Naive thymus-derived CD4-positive, alpha-beta T cell (primary cell): ENCODE measurements around the gene NYNRIN. TPM values are rescaled to one million over a fixed set of nuclear protein-coding genes. Genes with fewer than 3 reads are reported as not detected.

Source experiments
- ATAC-seq: fragments of 150-1000 bp; cut with Tn5 transposase; 2 replicates; pipeline ENCODE4 v1.10.0; 2021; ENCODE audit warnings: mild to moderate bottlenecking, moderate library complexity
- CTCF ChIA-PET: fragments of 350-600 bp; sonication (Branson Sonifier 250); formaldehyde crosslinking; loops from one replicate; lab custom pipeline; 2021; ENCODE audit warnings: antibody characterized with exemption; lab: Charles Lee
- POLR2A ChIA-PET: fragments of 350-600 bp; sonication (Branson Sonifier 250); formaldehyde crosslinking; loops from one replicate; lab custom pipeline; 2021; ENCODE audit warnings: antibody characterized with exemption, inconsistent platforms; lab: Charles Lee
- DNase-seq, 9 donors: peaks; one replicate each; pipeline versions ENCODE4 v3.0.0 to v3.0.0-alpha.2; 2020 to 2022; ENCODE audit warnings: mixed read lengths in 1 of 9
- H3K27ac ChIP-seq: one replicate; pipeline ENCODE4 v1.7.0; 2013; ENCODE audit warnings: mild to moderate bottlenecking, low read depth, low read length, moderate library complexity
- H3K27me3 ChIP-seq, 2 donors: one replicate each; pipeline ENCODE4 v1.7.0; 2013; ENCODE audit warnings: low read length in 2 of 2, mild to moderate bottlenecking in 2 of 2, moderate library complexity in 2 of 2; ENCODE audit not compliant: control insufficient read depth in 2 of 2, insufficient read depth in 2 of 2
- H3K36me3 ChIP-seq, 3 experiments: 1 replicate in 2 of 3; 2 replicates in 1 of 3; pipeline ENCODE4 v1.7.0; 2013; ENCODE audit warnings: low read length in 3 of 3, mild to moderate bottlenecking in 3 of 3, moderate library complexity in 1 of 3; ENCODE audit not compliant: insufficient read depth in 3 of 3, control insufficient read depth in 2 of 3
- H3K4me1 ChIP-seq, 2 donors: one replicate each; pipeline ENCODE4 v1.7.0; 2013; ENCODE audit warnings: low read length in 2 of 2, mild to moderate bottlenecking in 2 of 2, moderate library complexity in 1 of 2; ENCODE audit not compliant: control insufficient read depth in 2 of 2, insufficient read depth in 2 of 2
- H3K4me3 ChIP-seq: 2 replicates; pipeline ENCODE4 v1.7.0; 2013; ENCODE audit warnings: mild to moderate bottlenecking, low read length
- H3K9me3 ChIP-seq, 3 experiments: 1 replicate in 2 of 3; 2 replicates in 1 of 3; pipeline ENCODE4 v1.7.0; 2013; ENCODE audit warnings: low read length in 3 of 3; ENCODE audit not compliant: control insufficient read depth in 2 of 3
- H3K27ac Mint-ChIP-seq, 9 donors: one replicate each; pipeline ENCODE4 v1.8.0; 2020 to 2022; ENCODE audit warnings: mixed read lengths in 9 of 9, mild to moderate bottlenecking in 8 of 9, moderate library complexity in 5 of 9, inconsistent platforms in 2 of 9
- H3K27me3 Mint-ChIP-seq, 5 donors: one replicate each; pipeline ENCODE4 v1.8.0; 2021 to 2022; ENCODE audit warnings: mixed read lengths in 5 of 5, mild to moderate bottlenecking in 1 of 5
- H3K36me3 Mint-ChIP-seq, 5 donors: one replicate each; pipeline ENCODE4 v1.8.0; 2020 to 2022; ENCODE audit warnings: mixed read lengths in 5 of 5, mild to moderate bottlenecking in 3 of 5, inconsistent platforms in 1 of 5
- H3K4me1 Mint-ChIP-seq, 7 donors: one replicate each; pipeline ENCODE4 v1.8.0; 2020 to 2022; ENCODE audit warnings: mixed read lengths in 7 of 7, mild to moderate bottlenecking in 3 of 7, inconsistent platforms in 1 of 7
- H3K4me3 Mint-ChIP-seq, 10 donors: one replicate each; pipeline ENCODE4 v1.8.0; 2020 to 2022; ENCODE audit warnings: mild to moderate bottlenecking in 10 of 10, mixed read lengths in 10 of 10, moderate library complexity in 6 of 10, inconsistent platforms in 2 of 10
- H3K9me3 Mint-ChIP-seq, 11 donors: one replicate each; pipeline ENCODE4 v1.8.0; 2020 to 2022; ENCODE audit warnings: mixed read lengths in 11 of 11, mild to moderate bottlenecking in 4 of 11, inconsistent platforms in 1 of 11, moderate library complexity in 1 of 11
- intact Hi-C, 2 donors: fragments of 100-400 bp; cut with micrococcal nuclease; formaldehyde crosslinking; loops; one replicate each; pipeline ENCODE4 v1.15.1; 2023
- polyA plus RNA-seq, 2 donors: library from polyadenylated mRNA; unstranded; fragments of 300-500 nt; fragmentation: Illumina TruSeq; gene quantifications; one replicate each; pipeline ENCODE4 v1.2.3, GENCODE V29; 2021
- total RNA-seq, 6 experiments: library from RNA in 5 of 6; stranded (reverse) in 5 of 6; gene quantifications; 1 replicate in 5 of 6; 2 replicates in 1 of 6; pipeline ENCODE4 v1.2.3 and lab custom pipeline; 2021 to 2026

NYNRIN gene
- total and polyA plus RNA-seq, 7 experiments from 2014 or later: 0.08 to 1.3 (median 0.11) TPM; not detected in 2

DNA sequence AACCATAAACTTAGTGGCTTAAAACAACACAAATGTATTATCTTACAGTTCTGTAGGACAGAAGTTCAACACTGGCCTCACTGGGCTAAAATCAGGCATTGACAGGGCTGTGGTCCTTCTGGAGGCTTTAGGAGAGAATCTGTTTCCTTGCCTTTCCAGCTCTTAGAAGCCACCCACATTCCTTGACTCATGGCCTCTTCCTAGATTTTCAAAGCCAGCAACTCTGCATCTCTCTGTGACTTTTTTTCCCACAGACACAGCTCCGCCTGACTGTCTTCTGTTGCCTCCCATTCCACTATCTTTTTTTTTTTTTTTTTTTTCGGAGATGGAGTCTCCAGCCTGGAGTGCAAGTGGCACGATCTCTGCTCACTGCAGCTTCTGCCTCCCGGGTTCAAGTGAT lies 42.6 kb upstream of the NYNRIN start:
- intact Hi-C loops: no loop called here
- Histone ChIP-seq H3K9me3 (peaks cover 0 to 7% (median 0%) of the 10 kb centered on the region in 3 experiments), H3K36me3 (no peaks in the 10 kb centered on the region), H3K27ac (no peak overlapping the region), H3K4me3 (no peak overlapping the region), H3K27me3 (peaks cover 0 to 7% of the 10 kb centered on the region in 2 donors), H3K4me1 (no peaks in the 10 kb centered on the region)
- no peak for DNase-seq
- Mint-ChIP-seq H3K4me1 (no peaks in the 10 kb centered on the region), H3K27ac (no peak overlapping the region), H3K9me3 (peaks cover 0 to 12% (median 5%) of the 10 kb centered on the region in 11 donors), H3K4me3 (no peak overlapping the region), H3K27me3 (peaks cover 23 to 51% (median 44%) of the 10 kb centered on the region in 5 donors), H3K36me3 (peaks cover 0 to 5% (median 0%) of the 10 kb centered on the region in 5 donors)
- POLR2A ChIA-PET: no interaction called here
- CTCF ChIA-PET: no interaction called here
- no peak for ATAC-seq

DNA sequence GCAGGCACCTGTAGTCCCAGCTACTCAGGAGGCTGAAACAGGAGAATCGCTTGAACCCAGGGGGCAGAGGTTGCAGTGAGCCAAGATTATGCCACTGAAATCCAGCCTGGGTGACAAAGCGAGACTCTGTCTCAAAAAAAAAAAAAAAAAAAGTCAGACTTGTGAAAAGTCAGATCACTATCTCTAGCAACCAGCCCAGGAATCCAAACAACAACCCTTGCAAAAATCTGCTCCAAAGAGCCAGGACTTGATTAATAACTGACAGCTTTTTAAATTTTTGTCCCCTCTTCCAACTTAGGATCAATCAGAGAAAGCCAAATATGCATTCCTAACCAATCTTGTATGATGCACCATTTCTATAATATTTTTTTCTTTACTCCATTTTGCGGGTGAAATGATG lies 38.5 kb upstream of the NYNRIN start:
- Mint-ChIP-seq H3K4me1 (peaks cover 1 to 4% (median 2%) of the 10 kb centered on the region in 7 donors), H3K4me3 (no peak overlapping the region), H3K27ac (no peak overlapping the region), H3K9me3 (peaks cover 0 to 12% (median 5%) of the 10 kb centered on the region in 11 donors), H3K36me3 (peaks cover 0 to 5% (median 0%) of the 10 kb centered on the region in 5 donors), H3K27me3 (peaks cover 20 to 55% (median 28%) of the 10 kb centered on the region in 5 donors)
- Histone ChIP-seq H3K4me1 (no peaks in the 10 kb centered on the region), H3K9me3 (peaks cover 0 to 7% (median 0%) of the 10 kb centered on the region in 3 experiments), H3K4me3 (no peak overlapping the region), H3K36me3 (no peaks in the 10 kb centered on the region), H3K27ac (no peak overlapping the region), H3K27me3 (peaks cover 3 to 6% of the 10 kb centered on the region in 2 donors)
- ATAC-seq (no peak), DNase-seq (no peak)
- intact Hi-C loops: no loop called here
- CTCF ChIA-PET: no interaction called here
- POLR2A ChIA-PET: no interaction called here

DNA sequence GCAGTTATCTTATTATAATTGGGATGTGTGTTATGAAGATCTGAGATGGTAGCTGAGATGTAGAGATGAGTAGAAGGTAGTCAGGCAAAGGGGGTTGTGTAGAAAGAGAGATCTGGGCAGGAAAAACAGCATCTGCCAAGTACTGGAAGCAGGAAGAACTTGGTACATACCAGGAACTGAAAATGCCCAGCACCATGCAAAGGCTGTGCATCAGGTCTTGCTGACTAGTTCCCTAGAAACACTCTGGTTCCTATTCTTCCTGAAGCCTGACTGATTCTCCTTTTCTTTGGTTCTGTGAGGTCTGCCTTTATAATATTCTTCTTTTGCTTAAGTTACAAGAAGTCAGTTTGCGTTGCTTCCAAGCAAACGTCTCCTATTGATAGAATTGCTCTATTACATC lies 37.5 kb upstream of the NYNRIN start:
- peaks cover 0 to 12% (median 5%) of the 10 kb centered on the region in 11 donors for H3K9me3 Mint-ChIP-seq
- no peaks in the 10 kb centered on the region for H3K36me3 ChIP-seq
- H3K36me3 Mint-ChIP-seq: peaks cover 0 to 5% (median 0%) of the 10 kb centered on the region in 5 donors
- no peak overlapping the region for H3K27ac Mint-ChIP-seq
- no peak overlapping the region for H3K4me3 ChIP-seq
- intact Hi-C loops: no loop called here
- H3K27me3 ChIP-seq: peaks cover 9 to 10% of the 10 kb centered on the region in 2 donors
- no peak overlapping the region for H3K27ac ChIP-seq
- DNase-seq (no peak), ATAC-seq (no peak)
- ChIA-PET CTCF (interaction anchor here (1.3 kb wide), 1 partner anchor 70 kb away, joined by 3 read pairs; no protein-coding TSS in a partner anchor), POLR2A (interaction anchor here (1.6 to 2.0 kb wide), 2 partner anchors 69 to 75 kb away, joined by 5 to 7 read pairs; partner anchors contain the start of gene KHNYN)
- peaks cover 11 to 13% (median 12%) of the 10 kb centered on the region in 7 donors for H3K4me1 Mint-ChIP-seq
- peaks cover 29 to 65% (median 38%) of the 10 kb centered on the region in 5 donors for H3K27me3 Mint-ChIP-seq
- H3K4me1 ChIP-seq: peaks cover 6 to 8% of the 10 kb centered on the region in 2 donors
- H3K9me3 ChIP-seq: peaks cover 0 to 7% (median 0%) of the 10 kb centered on the region in 3 experiments
- no peak overlapping the region for H3K4me3 Mint-ChIP-seq

DNA sequence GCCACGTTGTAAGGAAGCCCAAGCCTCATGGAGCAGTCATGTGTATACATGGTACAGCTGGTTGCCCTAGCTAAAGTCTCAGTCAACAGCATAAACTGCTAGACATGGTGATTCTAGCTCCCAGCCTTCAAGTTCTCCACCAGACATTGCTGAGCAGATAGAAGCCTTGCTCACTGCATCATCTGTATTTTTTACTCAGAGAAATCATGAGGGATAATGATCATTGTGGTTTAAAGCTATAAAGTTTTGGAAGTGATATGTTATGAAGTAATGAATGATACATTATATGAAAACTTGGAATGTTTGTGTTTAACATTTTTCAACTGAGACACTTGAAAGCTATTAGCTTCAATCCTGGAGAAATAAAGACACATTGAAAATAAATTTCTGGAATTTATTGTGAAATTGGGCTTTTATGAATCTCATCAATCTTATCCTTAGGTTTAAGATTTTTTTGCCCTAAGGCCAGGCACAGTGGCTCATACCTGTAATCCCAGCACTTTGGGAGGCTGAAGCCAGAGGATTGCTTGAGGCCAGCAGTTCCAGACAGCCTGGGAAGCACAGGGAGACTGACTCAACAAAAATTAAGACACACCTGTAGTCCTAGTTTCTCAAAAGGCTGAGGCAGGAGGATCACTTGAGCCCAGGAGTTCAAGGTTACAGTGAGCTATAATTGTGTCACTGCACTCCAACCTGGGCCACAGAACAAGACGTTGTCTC lies 36.4 kb upstream of the NYNRIN start:
- peaks cover 10 to 19% of the 10 kb centered on the region in 2 donors for H3K27me3 ChIP-seq
- H3K36me3 Mint-ChIP-seq: peaks cover 0 to 5% (median 0%) of the 10 kb centered on the region in 5 donors
- H3K27ac ChIP-seq: no peak overlapping the region
- H3K27me3 Mint-ChIP-seq: peaks cover 37 to 70% (median 46%) of the 10 kb centered on the region in 5 donors
- peaks cover 12 to 18% of the 10 kb centered on the region in 2 donors for H3K4me1 ChIP-seq
- H3K9me3 ChIP-seq: peaks cover 0 to 7% (median 0%) of the 10 kb centered on the region in 3 experiments
- no peak overlapping the region for H3K27ac Mint-ChIP-seq
- intact Hi-C loops: no loop called here
- ATAC-seq (no peak), DNase-seq (no peak)
- ChIA-PET POLR2A (interaction anchor here (1.6 to 2.0 kb wide), 2 partner anchors 68 to 74 kb away, joined by 5 to 7 read pairs; partner anchors contain the start of gene KHNYN), CTCF (interaction anchor here (1.3 kb wide), 2 partner anchors 68 to 69 kb away, joined by 3 to 5 read pairs; partner anchors contain the start of gene KHNYN)
- H3K36me3 ChIP-seq: no peaks in the 10 kb centered on the region
- peaks cover 0 to 12% (median 5%) of the 10 kb centered on the region in 11 donors for H3K9me3 Mint-ChIP-seq
- H3K4me1 Mint-ChIP-seq: peaks cover 18 to 21% (median 20%) of the 10 kb centered on the region in 7 donors
- no peak overlapping the region for H3K4me3 ChIP-seq
- H3K4me3 Mint-ChIP-seq: no peak overlapping the region

DNA sequence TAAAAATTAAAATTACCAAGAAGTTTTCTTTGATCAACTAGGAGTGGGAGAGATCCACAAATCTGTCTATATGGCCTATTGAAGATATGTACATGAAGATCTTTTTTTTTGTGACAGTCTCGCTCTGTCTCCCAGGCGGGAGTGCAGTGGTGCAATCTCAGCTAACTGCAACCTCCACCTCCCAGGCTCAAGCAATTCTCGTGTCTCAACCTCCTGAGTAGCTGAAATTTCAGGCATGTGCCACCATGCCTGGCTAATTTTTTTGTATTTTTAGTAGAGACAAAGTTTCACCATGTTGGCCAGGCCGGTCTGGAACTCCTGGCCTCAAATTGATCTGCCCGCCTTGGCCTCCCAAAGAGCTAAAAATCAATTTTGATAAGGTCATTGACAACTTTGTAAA lies 35.4 kb upstream of the NYNRIN start:
- intact Hi-C loops: no loop called here
- H3K27me3 ChIP-seq: peaks cover 10 to 23% of the 10 kb centered on the region in 2 donors
- no peak overlapping the region for H3K27ac ChIP-seq
- peaks cover 22 to 30% (median 25%) of the 10 kb centered on the region in 7 donors for H3K4me1 Mint-ChIP-seq
- H3K27me3 Mint-ChIP-seq: peaks cover 42 to 71% (median 51%) of the 10 kb centered on the region in 5 donors
- POLR2A ChIA-PET: no interaction called here
- no peak overlapping the region for H3K4me3 ChIP-seq
- H3K36me3 ChIP-seq: no peaks in the 10 kb centered on the region
- CTCF ChIA-PET: interaction anchor here (0.9 to 1.3 kb wide), 2 partner anchors 22 to 68 kb away, joined by 3 to 5 read pairs; no protein-coding TSS in a partner anchor
- H3K9me3 Mint-ChIP-seq: peaks cover 0 to 12% (median 5%) of the 10 kb centered on the region in 11 donors
- DNase-seq (no peak), ATAC-seq (no peak)
- H3K27ac Mint-ChIP-seq: no peak overlapping the region
- peaks cover 0 to 7% (median 0%) of the 10 kb centered on the region in 3 experiments for H3K9me3 ChIP-seq
- H3K36me3 Mint-ChIP-seq: peaks cover 0 to 5% (median 0%) of the 10 kb centered on the region in 5 donors
- no peak overlapping the region for H3K4me3 Mint-ChIP-seq
- peaks cover 12 to 26% of the 10 kb centered on the region in 2 donors for H3K4me1 ChIP-seq

DNA sequence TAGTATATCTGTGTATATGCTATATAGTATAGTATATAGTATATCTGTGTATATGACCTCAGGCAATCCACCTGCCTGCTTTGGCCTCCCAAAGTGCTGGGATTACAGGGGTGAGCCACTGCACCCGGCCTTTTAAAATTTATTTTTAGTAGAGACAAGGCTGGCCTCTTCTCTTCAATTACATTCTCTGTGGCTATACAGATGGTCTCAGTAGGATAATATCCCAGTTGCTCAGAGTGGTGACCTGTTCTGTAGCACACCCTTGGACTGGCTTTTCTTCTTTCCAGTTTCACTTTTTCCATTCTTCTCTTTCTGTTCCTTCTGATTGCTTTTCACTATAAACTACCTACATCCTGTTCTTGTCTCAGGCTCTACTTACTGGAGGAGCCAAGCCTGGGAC lies 34.0 kb upstream of the NYNRIN start:
- H3K36me3 ChIP-seq: no peaks in the 10 kb centered on the region
- peaks cover 0 to 5% (median 0%) of the 10 kb centered on the region in 3 experiments for H3K9me3 ChIP-seq
- peaks cover 12 to 26% of the 10 kb centered on the region in 2 donors for H3K4me1 ChIP-seq
- peaks cover 23 to 36% (median 29%) of the 10 kb centered on the region in 7 donors for H3K4me1 Mint-ChIP-seq
- peaks cover 42 to 73% (median 56%) of the 10 kb centered on the region in 5 donors for H3K27me3 Mint-ChIP-seq
- no peak overlapping the region for H3K27ac Mint-ChIP-seq
- peak overlapping the region in 1 of 10 donors; percentile 21 for H3K4me3 Mint-ChIP-seq
- no peak for DNase-seq
- intact Hi-C loops: loop anchor here (1.0 to 5.0 kb wide), 3 partner anchors 47 to 71 kb away; no protein-coding TSS in a partner anchor
- no peak overlapping the region for H3K27ac ChIP-seq
- H3K27me3 ChIP-seq: peaks cover 10 to 23% of the 10 kb centered on the region in 2 donors
- POLR2A ChIA-PET: interaction anchor here (2.1 kb wide), 1 partner anchor 66 kb away, joined by 27 read pairs; the partner anchor contains the start of genes CBLN3 and KHNYN
- ATAC-seq: no peak
- peaks cover 0 to 10% (median 4%) of the 10 kb centered on the region in 11 donors for H3K9me3 Mint-ChIP-seq
- H3K36me3 Mint-ChIP-seq: peaks cover 0 to 5% (median 0%) of the 10 kb centered on the region in 5 donors
- CTCF ChIA-PET: interaction anchor here (0.8 to 2.3 kb wide), 2 partner anchors 33 to 67 kb away, joined by 3 to 19 read pairs; no protein-coding TSS in a partner anchor
- no peak overlapping the region for H3K4me3 ChIP-seq
